ENCODE data around the gene SFT2D3.

GRCh38 chr2:127698553-127699355 is 2.5 kb upstream of the SFT2D3 start:
- no peak for TF ChIP-seq CTCF (IDR thresholded peaks at IDR 0.05 in 2 of 3, conservative IDR thresholded peaks at IDR 0.05 in 1 of 3; ENCODE audit: insufficient read depth in 2 of 3, low read depth in 1 of 3, low read length in 3 of 3)
- TF ChIP-seq ZNF174 (CRISPR knock-in tag; IDR thresholded peaks at IDR 0.05): no peak
- TF ChIP-seq CSDE1 (IDR thresholded peaks at IDR 0.05): no peak
- no peak for TF ChIP-seq ZNF143 (CRISPR knock-in tag; IDR thresholded peaks at IDR 0.05)
- TF ChIP-seq, protein P1, sequence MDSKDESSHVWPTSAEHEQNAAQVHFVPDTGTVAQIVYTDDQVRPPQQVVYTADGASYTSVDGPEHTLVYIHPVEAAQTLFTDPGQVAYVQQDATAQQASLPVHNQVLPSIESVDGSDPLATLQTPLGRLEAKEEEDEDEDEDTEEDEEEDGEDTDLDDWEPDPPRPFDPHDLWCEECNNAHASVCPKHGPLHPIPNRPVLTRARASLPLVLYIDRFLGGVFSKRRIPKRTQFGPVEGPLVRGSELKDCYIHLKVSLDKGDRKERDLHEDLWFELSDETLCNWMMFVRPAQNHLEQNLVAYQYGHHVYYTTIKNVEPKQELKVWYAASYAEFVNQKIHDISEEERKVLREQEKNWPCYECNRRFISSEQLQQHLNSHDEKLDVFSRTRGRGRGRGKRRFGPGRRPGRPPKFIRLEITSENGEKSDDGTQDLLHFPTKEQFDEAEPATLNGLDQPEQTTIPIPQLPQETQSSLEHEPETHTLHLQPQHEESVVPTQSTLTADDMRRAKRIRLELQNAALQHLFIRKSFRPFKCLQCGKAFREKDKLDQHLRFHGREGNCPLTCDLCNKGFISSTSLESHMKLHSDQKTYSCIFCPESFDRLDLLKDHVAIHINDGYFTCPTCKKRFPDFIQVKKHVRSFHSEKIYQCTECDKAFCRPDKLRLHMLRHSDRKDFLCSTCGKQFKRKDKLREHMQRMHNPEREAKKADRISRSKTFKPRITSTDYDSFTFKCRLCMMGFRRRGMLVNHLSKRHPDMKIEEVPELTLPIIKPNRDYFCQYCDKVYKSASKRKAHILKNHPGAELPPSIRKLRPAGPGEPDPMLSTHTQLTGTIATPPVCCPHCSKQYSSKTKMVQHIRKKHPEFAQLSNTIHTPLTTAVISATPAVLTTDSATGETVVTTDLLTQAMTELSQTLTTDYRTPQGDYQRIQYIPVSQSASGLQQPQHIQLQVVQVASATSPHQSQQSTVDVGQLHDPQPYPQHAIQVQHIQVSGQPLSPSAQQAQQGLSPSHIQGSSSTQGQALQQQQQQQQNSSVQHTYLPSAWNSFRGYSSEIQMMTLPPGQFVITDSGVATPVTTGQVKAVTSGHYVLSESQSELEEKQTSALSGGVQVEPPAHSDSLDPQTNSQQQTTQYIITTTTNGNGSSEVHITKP (IDR thresholded peaks at IDR 0.05; ENCODE audit: partially characterized antibody): no peak
- no peak for TF ChIP-seq NRF1 (conservative IDR thresholded peaks at IDR 0.05 in 1 of 2, IDR thresholded peaks at IDR 0.05 in 1 of 2)
- no peak for TF ChIP-seq FOXK2 (conservative IDR thresholded peaks at IDR 0.05 in 1 of 2, IDR thresholded peaks at IDR 0.05 in 1 of 2; ENCODE audit: low read depth in 2 of 2)
- TF ChIP-seq, protein P2, sequence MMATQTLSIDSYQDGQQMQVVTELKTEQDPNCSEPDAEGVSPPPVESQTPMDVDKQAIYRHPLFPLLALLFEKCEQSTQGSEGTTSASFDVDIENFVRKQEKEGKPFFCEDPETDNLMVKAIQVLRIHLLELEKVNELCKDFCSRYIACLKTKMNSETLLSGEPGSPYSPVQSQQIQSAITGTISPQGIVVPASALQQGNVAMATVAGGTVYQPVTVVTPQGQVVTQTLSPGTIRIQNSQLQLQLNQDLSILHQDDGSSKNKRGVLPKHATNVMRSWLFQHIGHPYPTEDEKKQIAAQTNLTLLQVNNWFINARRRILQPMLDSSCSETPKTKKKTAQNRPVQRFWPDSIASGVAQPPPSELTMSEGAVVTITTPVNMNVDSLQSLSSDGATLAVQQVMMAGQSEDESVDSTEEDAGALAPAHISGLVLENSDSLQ (IDR thresholded peaks at IDR 0.05): no peak
- no peak for TF ChIP-seq ZFP36 (IDR thresholded peaks at IDR 0.05; ENCODE audit: low read depth, low read length, partially characterized antibody)
- no peak for TF ChIP-seq POLR2A (conservative IDR thresholded peaks at IDR 0.05)
- no peak for TF ChIP-seq ZBTB7A (IDR thresholded peaks at IDR 0.05; ENCODE audit: borderline replicate concordance, control insufficient read depth, low read depth, low read length)
- no peak for TF ChIP-seq U2AF2 (optimal IDR thresholded peaks at IDR 0.05; ENCODE audit: low read depth, low read length)
- no peak for TF ChIP-seq EZH2 (IDR thresholded peaks at IDR 0.05; ENCODE audit: borderline replicate concordance, low read depth, low read length)
- TF ChIP-seq CHD2 (IDR thresholded peaks at IDR 0.05; ENCODE audit: low read depth, low read length): no peak

Data from K562 (cell line).